Activated CD4-positive, alpha-beta T cell treated with anti-CD3 and anti-CD28 coated beads, Interleukin-2, amount 10 ng/mL, durations not matched to agents 24 days and 14 days (primary cell): ENCODE measurements around the gene GNAS-AS1. TPM values are rescaled to one million over a fixed set of nuclear protein-coding genes. Genes with fewer than 3 reads are reported as not detected.
"Not testable (repeated sequence)": the region's sequence is repeated elsewhere in the genome, so short reads cannot be mapped to it uniquely, and the experiment has no call there.

Experiments
- DNase-seq: peaks from one replicate; pipeline ENCODE4 v3.0.0; 2022
- H3K27ac Mint-ChIP-seq: one replicate; pipeline ENCODE4 v1.8.0; 2022; ENCODE audit warnings: mild to moderate bottlenecking, mixed read lengths
- H3K27me3 Mint-ChIP-seq: one replicate; pipeline ENCODE4 v1.8.0; 2022; ENCODE audit warnings: mixed read lengths
- H3K36me3 Mint-ChIP-seq: one replicate; pipeline ENCODE4 v1.8.0; 2022; ENCODE audit warnings: low read depth, mild to moderate bottlenecking, mixed read lengths
- H3K4me1 Mint-ChIP-seq: one replicate; pipeline ENCODE4 v1.8.0; 2021; ENCODE audit warnings: mixed read lengths
- H3K4me3 Mint-ChIP-seq: one replicate; pipeline ENCODE4 v1.8.0; 2022; ENCODE audit warnings: mild to moderate bottlenecking, moderate library complexity, mixed read lengths
- H3K9me3 Mint-ChIP-seq: one replicate; pipeline ENCODE4 v1.8.0; 2021; ENCODE audit warnings: mixed read lengths
- intact Hi-C: fragments of 100-400 bp; cut with micrococcal nuclease; formaldehyde crosslinking; loops from one replicate; pipeline ENCODE4 v1.15.1; 2023
- total RNA-seq: library from RNA; stranded (reverse); gene quantifications from 2 replicates; pipeline ENCODE4 v1.2.3, GENCODE V29; 2022

Gene GNAS-AS1
- total RNA-seq, 1 donor from 2014 or later = 1.6 TPM

GRCh38 chr20:58842276-58842675 lies 8.4 kb downstream of the GNAS-AS1 start:
- no peak overlapping the region for H3K27ac Mint-ChIP-seq
- DNase-seq = no peak
- peaks cover 78% of the 10 kb centered on the region for H3K27me3 Mint-ChIP-seq
- intact Hi-C loops = loop anchor here (10.0 kb wide), 1 partner anchor 357 kb away; no protein-coding TSS in a partner anchor
- no peaks in the 10 kb centered on the region for H3K9me3 Mint-ChIP-seq
- H3K36me3 Mint-ChIP-seq = peaks cover 4% of the 10 kb centered on the region
- H3K4me3 Mint-ChIP-seq = no peak overlapping the region
- H3K4me1 Mint-ChIP-seq = peaks cover 5% of the 10 kb centered on the region

- Mint-ChIP-seq H3K27me3 (peaks cover 73% of the 10 kb centered on the region), H3K9me3 (no peaks in the 10 kb centered on the region), H3K4me3 (no peak overlapping the region), H3K27ac (no peak overlapping the region), H3K4me1 (peaks cover 4% of the 10 kb centered on the region), H3K36me3 (peaks cover 4% of the 10 kb centered on the region)
- intact Hi-C loops = loop anchor here (10.0 kb wide), 1 partner anchor 357 kb away; no protein-coding TSS in a partner anchor
- DNase-seq = no peak
Measured at GRCh38 chr20:58841539-58842264, 9.0 kb downstream of the GNAS-AS1 start.

- H3K36me3 Mint-ChIP-seq = peaks cover 4% of the 10 kb centered on the region
- H3K4me1 Mint-ChIP-seq = peaks cover 4% of the 10 kb centered on the region
- no peak overlapping the region for H3K4me3 Mint-ChIP-seq
- peaks cover 71% of the 10 kb centered on the region for H3K27me3 Mint-ChIP-seq
- intact Hi-C loops = loop anchor here (10.0 kb wide), 1 partner anchor 356 kb away; no protein-coding TSS in a partner anchor
- H3K9me3 Mint-ChIP-seq = no peaks in the 10 kb centered on the region
- H3K27ac Mint-ChIP-seq = peak overlapping the region; percentile 69
- no peak for DNase-seq
Measured at GRCh38 chr20:58840816-58841538, 9.7 kb downstream of the GNAS-AS1 start.

GRCh38 chr20:58839991-58840747 lies 10.5 kb downstream of the GNAS-AS1 start:
- Mint-ChIP-seq H3K4me3 (peak overlapping the region; percentile 62), H3K27ac (peak overlapping the region; percentile 25), H3K36me3 (peaks cover 4% of the 10 kb centered on the region), H3K27me3 (peaks cover 69% of the 10 kb centered on the region), H3K9me3 (no peaks in the 10 kb centered on the region), H3K4me1 (peaks cover 4% of the 10 kb centered on the region)
- intact Hi-C loops = loop anchor here (1.0 to 10.0 kb wide), 2 partner anchors 190 to 355 kb away; no protein-coding TSS in a partner anchor
- no peak for DNase-seq

- peaks cover 67% of the 10 kb centered on the region for H3K27me3 Mint-ChIP-seq
- peaks cover 4% of the 10 kb centered on the region for H3K36me3 Mint-ChIP-seq
- H3K4me1 Mint-ChIP-seq = peaks cover 4% of the 10 kb centered on the region
- H3K4me3 Mint-ChIP-seq = peak overlapping the region; percentile 62
- intact Hi-C loops = loop anchor here (1.0 kb wide), 1 partner anchor 189 kb away; no protein-coding TSS in a partner anchor
- no peak overlapping the region for H3K27ac Mint-ChIP-seq
- peak; percentile 82 for DNase-seq
- no peaks in the 10 kb centered on the region for H3K9me3 Mint-ChIP-seq
Measured at GRCh38 chr20:58839474-58839874, 11.2 kb downstream of the GNAS-AS1 start.

- H3K4me1 Mint-ChIP-seq = peaks cover 4% of the 10 kb centered on the region
- no peak for DNase-seq
- intact Hi-C loops = no loop called here
- H3K36me3 Mint-ChIP-seq = peaks cover 4% of the 10 kb centered on the region
- H3K27ac Mint-ChIP-seq = no peak overlapping the region
- H3K9me3 Mint-ChIP-seq = no peaks in the 10 kb centered on the region
- H3K4me3 Mint-ChIP-seq = no peak overlapping the region
- peaks cover 61% of the 10 kb centered on the region for H3K27me3 Mint-ChIP-seq
Measured at GRCh38 chr20:58838174-58838573, 12.5 kb downstream of the GNAS-AS1 start.

- Mint-ChIP-seq H3K27ac (no peak overlapping the region), H3K9me3 (no peaks in the 10 kb centered on the region), H3K36me3 (peaks cover 4% of the 10 kb centered on the region), H3K27me3 (peaks cover 58% of the 10 kb centered on the region), H3K4me3 (no peak overlapping the region), H3K4me1 (peaks cover 4% of the 10 kb centered on the region)
- intact Hi-C loops = no loop called here
- peak; percentile 59 for DNase-seq
Measured at GRCh38 chr20:58837717-58838116, 13.0 kb downstream of the GNAS-AS1 start.

GRCh38 chr20:58836616-58837204 lies 14.0 kb downstream of the GNAS-AS1 start:
- peaks cover 55% of the 10 kb centered on the region for H3K27me3 Mint-ChIP-seq
- no peak for DNase-seq
- no peak overlapping the region for H3K4me3 Mint-ChIP-seq
- peaks cover 4% of the 10 kb centered on the region for H3K4me1 Mint-ChIP-seq
- no peak overlapping the region for H3K27ac Mint-ChIP-seq
- H3K9me3 Mint-ChIP-seq = no peaks in the 10 kb centered on the region
- H3K36me3 Mint-ChIP-seq = peaks cover 4% of the 10 kb centered on the region
- intact Hi-C loops = no loop called here

GRCh38 chr20:58835231-58835630 lies 15.5 kb downstream of the GNAS-AS1 start:
- Mint-ChIP-seq H3K27me3 (peaks cover 44% of the 10 kb centered on the region), H3K4me3 (no peak overlapping the region), H3K9me3 (peaks cover 3% of the 10 kb centered on the region), H3K36me3 (peaks cover 2% of the 10 kb centered on the region), H3K27ac (no peak overlapping the region), H3K4me1 (peaks cover 4% of the 10 kb centered on the region)
- intact Hi-C loops = no loop called here
- no peak for DNase-seq

GRCh38 chr20:58833921-58834320 lies 16.8 kb downstream of the GNAS-AS1 start:
- Mint-ChIP-seq H3K4me3 (no peak overlapping the region), H3K9me3 (peaks cover 7% of the 10 kb centered on the region), H3K27ac (no peak overlapping the region), H3K36me3 (no peaks in the 10 kb centered on the region), H3K4me1 (peaks cover 2% of the 10 kb centered on the region), H3K27me3 (peaks cover 43% of the 10 kb centered on the region)
- intact Hi-C loops = no loop called here
- no peak for DNase-seq

GRCh38 chr20:58832457-58832856 lies 18.2 kb downstream of the GNAS-AS1 start:
- Mint-ChIP-seq H3K27me3 (peaks cover 33% of the 10 kb centered on the region), H3K27ac (no peak overlapping the region), H3K4me3 (no peak overlapping the region), H3K9me3 (peaks cover 7% of the 10 kb centered on the region), H3K4me1 (peaks cover under 1% of the 10 kb centered on the region), H3K36me3 (no peaks in the 10 kb centered on the region)
- intact Hi-C loops = no loop called here
- DNase-seq = no peak

- H3K4me3 Mint-ChIP-seq = no peak overlapping the region
- H3K27ac Mint-ChIP-seq = no peak overlapping the region
- peaks cover 7% of the 10 kb centered on the region for H3K9me3 Mint-ChIP-seq
- intact Hi-C loops = no loop called here
- peaks cover 28% of the 10 kb centered on the region for H3K27me3 Mint-ChIP-seq
- H3K36me3 Mint-ChIP-seq = peaks cover 2% of the 10 kb centered on the region
- H3K4me1 Mint-ChIP-seq = no peaks in the 10 kb centered on the region
- DNase-seq = no peak
Measured at GRCh38 chr20:58829531-58829941, 21.2 kb downstream of the GNAS-AS1 start.

GRCh38 chr20:58828804-58829203 lies 21.9 kb downstream of the GNAS-AS1 start:
- intact Hi-C loops, H3K27ac Mint-ChIP-seq, H3K9me3 Mint-ChIP-seq, H3K4me3 Mint-ChIP-seq, H3K4me1 Mint-ChIP-seq, H3K36me3 Mint-ChIP-seq, DNase-seq: not testable (repeated sequence)
- peaks cover 24% of the 10 kb centered on the region for H3K27me3 Mint-ChIP-seq
